Brain microvascular endothelial cell (primary cell): ENCODE measurements around the gene SPTBN5.

Source experiments
- DNase-seq: peaks from one replicate; pipeline ENCODE4 v3.0.0-alpha.2; 2020
- H3K27ac ChIP-seq: fragments of 250-450 bp; sonication (Bioruptor Pico); 2 replicates; pipeline ENCODE4 v1.5.1; 2020; ENCODE audit warnings: mild to moderate bottlenecking, moderate library complexity
- H3K27me3 ChIP-seq: fragments of 250-450 bp; sonication (Bioruptor Pico); replicated peaks from 2 replicates; pipeline ENCODE4 v1.5.1; 2020; ENCODE audit warnings: mild to moderate bottlenecking
- H3K36me3 ChIP-seq: fragments of 250-450 bp; sonication (Bioruptor Pico); replicated peaks from 2 replicates; pipeline ENCODE4 v1.5.1; 2020; ENCODE audit warnings: mild to moderate bottlenecking
- H3K4me3 ChIP-seq: 2 replicates; pipeline ENCODE4 v1.5.1; 2011; ENCODE audit warnings: low read depth, mild to moderate bottlenecking, control low read depth, low read length, moderate library complexity
- CTCF ChIP-seq: IDR thresholded peaks from 2 replicates; pipeline ENCODE4 v1.5.1; 2011; ENCODE audit warnings: low read depth, mild to moderate bottlenecking, moderate library complexity, low read length, control low read depth, inconsistent platforms; ENCODE audit errors: missing control alignments
- in situ Hi-C: cut with HindIII; loops from 2 replicates; pipeline ENCODE4 v1.10.0; 2017; ENCODE audit warnings: low sequenced_read_pairs, low pct_ligation_motif_present

SPTBN5 gene

GRCh38 chr15:41881550-41881919, 12.3 kb downstream of the SPTBN5 start:
- H3K4me3 ChIP-seq: no peak overlapping the region
- DNase-seq: no peak
- no peaks in the 10 kb centered on the region for H3K36me3 ChIP-seq
- TF ChIP-seq CTCF: no peak
- no peak overlapping the region for H3K27ac ChIP-seq
- H3K27me3 ChIP-seq: no peaks in the 10 kb centered on the region
- in situ Hi-C loops: no loop called here

DNA sequence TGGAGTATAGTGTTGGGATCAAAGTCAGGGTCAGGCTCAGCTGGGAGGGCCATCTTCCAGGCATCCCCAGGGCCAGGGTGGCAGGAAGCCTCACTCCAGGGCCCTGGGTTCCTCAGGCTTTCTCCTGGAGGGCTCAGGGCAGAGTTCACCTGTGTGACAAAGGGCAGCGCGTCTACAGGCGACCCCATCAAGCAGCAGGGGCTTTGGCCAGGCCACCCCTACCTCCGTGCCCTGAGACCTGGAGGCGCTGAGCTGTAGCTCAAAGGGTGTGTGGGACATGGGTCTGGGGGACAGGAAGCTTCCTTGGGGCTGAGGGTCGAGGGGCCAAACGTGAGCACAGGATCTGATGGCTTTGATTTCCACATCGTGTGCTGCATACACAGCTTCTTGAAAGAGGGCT, 12.8 kb downstream of the SPTBN5 start:
- Histone ChIP-seq H3K27me3 (no peaks in the 10 kb centered on the region), H3K27ac (no peak overlapping the region), H3K36me3 (no peaks in the 10 kb centered on the region), H3K4me3 (no peak overlapping the region)
- no peak for TF ChIP-seq CTCF
- in situ Hi-C loops: no loop called here
- no peak for DNase-seq

DNA sequence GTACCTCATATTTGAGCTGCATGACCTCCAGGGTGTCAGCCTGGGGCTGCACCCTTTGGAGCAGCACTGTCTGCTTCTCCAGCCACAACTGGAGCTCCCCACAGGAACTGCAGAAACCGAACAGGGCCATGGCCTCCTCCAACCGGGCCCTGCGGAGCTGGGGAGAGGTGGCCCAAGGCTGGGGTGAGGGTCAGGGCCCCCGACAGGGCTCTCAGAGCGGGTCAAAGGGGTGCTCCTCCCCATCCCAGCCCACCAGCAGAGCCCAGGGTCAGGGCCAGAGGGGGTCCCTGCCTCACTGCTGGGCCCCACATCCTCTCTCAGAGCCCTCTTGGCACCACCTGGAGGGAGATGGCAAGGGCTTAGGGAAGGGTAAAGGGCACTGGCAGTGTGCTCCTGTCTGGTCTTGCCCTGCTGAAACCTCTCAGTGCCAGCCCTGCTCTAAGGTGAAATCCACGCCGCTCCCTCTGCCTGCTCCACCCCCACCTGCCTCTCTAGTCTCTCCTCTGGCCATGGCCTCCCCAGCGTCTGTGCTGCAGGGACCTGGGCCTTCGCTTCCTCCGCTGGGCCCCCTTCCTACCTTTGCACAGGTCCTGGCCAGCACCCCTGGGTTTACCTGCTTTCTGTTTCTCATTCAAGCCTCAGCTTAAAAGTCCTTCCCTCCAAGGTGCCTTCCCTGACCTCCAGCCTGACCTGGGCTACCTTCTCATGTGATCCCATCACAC, 13.5 kb downstream of the SPTBN5 start:
- no peaks in the 10 kb centered on the region for H3K27me3 ChIP-seq
- H3K27ac ChIP-seq: no peak overlapping the region
- in situ Hi-C loops: no loop called here
- H3K4me3 ChIP-seq: no peak overlapping the region
- H3K36me3 ChIP-seq: no peaks in the 10 kb centered on the region
- TF ChIP-seq CTCF: no peak
- DNase-seq: no peak

DNA sequence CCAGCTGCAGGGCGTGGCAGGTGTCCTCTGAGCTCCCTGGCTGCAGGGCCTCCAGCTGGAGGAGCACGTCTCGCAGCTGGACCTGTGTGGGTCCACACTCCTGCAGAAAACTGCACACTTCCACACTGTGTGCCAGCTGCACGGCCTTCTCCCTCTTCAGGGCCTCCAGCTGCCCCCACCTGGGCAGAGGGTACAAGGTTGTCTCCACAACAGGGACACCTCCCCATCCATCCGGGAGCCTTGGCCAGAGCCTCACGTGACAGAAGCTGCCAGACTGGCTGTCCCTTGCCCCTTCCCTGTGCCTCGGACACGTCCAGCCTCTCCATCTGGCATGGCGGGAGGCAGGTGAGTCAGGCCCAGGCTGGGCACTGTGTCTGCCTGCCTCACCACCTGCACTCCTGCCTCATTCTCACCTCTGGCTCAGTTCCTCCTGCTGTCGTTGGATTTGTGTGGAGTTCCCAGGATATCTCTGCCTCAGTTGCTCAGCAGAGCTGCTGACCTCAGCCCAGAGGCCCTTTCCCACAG, 14.5 kb downstream of the SPTBN5 start:
- DNase-seq: no peak
- Histone ChIP-seq H3K4me3 (no peak overlapping the region), H3K27me3 (no peaks in the 10 kb centered on the region), H3K27ac (no peak overlapping the region), H3K36me3 (no peaks in the 10 kb centered on the region)
- no peak for TF ChIP-seq CTCF
- in situ Hi-C loops: no loop called here

DNA sequence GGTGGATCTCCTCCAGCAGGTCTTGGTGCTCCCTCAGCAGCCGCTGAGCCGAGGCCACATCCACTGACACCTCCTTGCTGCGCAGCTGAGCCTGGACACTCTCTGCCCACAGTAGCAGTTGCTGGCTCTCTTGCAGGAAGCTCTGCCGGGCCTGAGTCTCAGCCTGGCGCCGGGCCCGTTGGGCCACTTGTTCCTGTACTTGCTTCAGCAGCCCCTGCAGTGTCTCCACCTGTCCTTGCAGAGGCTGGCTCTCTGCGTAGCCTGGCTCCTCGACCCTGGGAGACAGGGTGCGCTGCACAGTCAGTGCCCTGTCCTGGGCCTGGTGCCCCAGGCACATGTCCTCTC, 15.5 kb downstream of the SPTBN5 start:
- H3K4me3 ChIP-seq: no peak overlapping the region
- H3K27ac ChIP-seq: no peak overlapping the region
- no peak for DNase-seq
- TF ChIP-seq CTCF: no peak
- H3K27me3 ChIP-seq: no peaks in the 10 kb centered on the region
- H3K36me3 ChIP-seq: no peaks in the 10 kb centered on the region
- in situ Hi-C loops: no loop called here
